LNCaP clone FGC (cell line): ENCODE measurements around the gene NDNF.

Experiments
- DNase-seq: peaks from one replicate; pipeline ENCODE4 v3.0.0-alpha.2; 2011; ENCODE audit warnings: low read depth
- H3K4me3 ChIP-seq: 2 replicates; pipeline ENCODE4 v1.5.1; 2011; ENCODE audit warnings: mild to moderate bottlenecking, low read depth, low read length, control low read depth
- CTCF ChIP-seq: IDR thresholded peaks from 2 replicates; pipeline ENCODE4 v1.5.1; 2012; ENCODE audit warnings: mild to moderate bottlenecking; ENCODE audit not compliant: control insufficient read depth, insufficient read depth; ENCODE audit errors: extremely low read depth

NDNF gene

GRCh38 chr4:121025540-121025939, 46.8 kb downstream of the NDNF start:
- no peak overlapping the region for H3K4me3 ChIP-seq
- TF ChIP-seq CTCF, result no peak
- no peak for DNase-seq

GRCh38 chr4:121018543-121018942, 53.8 kb downstream of the NDNF start:
- TF ChIP-seq CTCF, result no peak
- no peak overlapping the region for H3K4me3 ChIP-seq
- no peak for DNase-seq

GRCh38 chr4:121016611-121017010, 55.7 kb downstream of the NDNF start:
- H3K4me3 ChIP-seq, result no peak overlapping the region
- DNase-seq, result no peak
- no peak for TF ChIP-seq CTCF

- TF ChIP-seq CTCF, result no peak
- no peak for DNase-seq
Measured at GRCh38 chr4:121015421-121015820, 56.9 kb downstream of the NDNF start.

GRCh38 chr4:121014544-121014943, 57.8 kb downstream of the NDNF start:
- no peak for TF ChIP-seq CTCF
- H3K4me3 ChIP-seq, result no peak overlapping the region
- no peak for DNase-seq

More at GRCh38 chr4:121015421-121015820, 56.9 kb downstream of the NDNF start:
- no peak overlapping the region for H3K4me3 ChIP-seq

- H3K4me3 ChIP-seq, result no peak overlapping the region
- DNase-seq, result no peak
- no peak for TF ChIP-seq CTCF
Measured at GRCh38 chr4:121011780-121012340, 60.5 kb downstream of the NDNF start.

GRCh38 chr4:121011138-121011537, 61.2 kb downstream of the NDNF start:
- no peak for DNase-seq

More at GRCh38 chr4:121011138-121011537, 61.2 kb downstream of the NDNF start:
- no peak overlapping the region for H3K4me3 ChIP-seq
- TF ChIP-seq CTCF, result no peak
